Common myeloid progenitor, CD34-positive (primary cell): ENCODE measurements around the gene SUN1.
"Not testable (repeated sequence)": the region's sequence is repeated elsewhere in the genome, so short reads cannot be mapped to it uniquely, and the experiment has no call there.

Source experiments
- CTCF ChIA-PET: fragments of 350-600 bp; sonication (Branson Sonifier 250); formaldehyde crosslinking; loops from one replicate; lab custom pipeline; 2021; ENCODE audit warnings: antibody characterized with exemption; lab: Charles Lee
- POLR2A ChIA-PET: fragments of 350-600 bp; sonication (Branson Sonifier 250); formaldehyde crosslinking; loops from one replicate; lab custom pipeline; 2021; ENCODE audit warnings: antibody characterized with exemption; lab: Charles Lee
- DNase-seq, 3 donors: peaks; one replicate each; pipeline versions ENCODE4 v3.0.0 to v3.0.0-alpha.2; 2013
- H3K27ac ChIP-seq, 2 experiments: 1 replicate in 1 of 2; 2 replicates in 1 of 2; pipeline ENCODE4 v1.7.0; 2013; ENCODE audit warnings: inconsistent platforms in 2 of 2, low read length in 2 of 2, mild to moderate bottlenecking in 2 of 2, low read depth in 1 of 2, moderate library complexity in 1 of 2; ENCODE audit not compliant: severe bottlenecking in 2 of 2, insufficient read depth in 1 of 2, poor library complexity in 1 of 2
- H3K27me3 ChIP-seq, 5 experiments: replicated peaks in 2 of 5; 1 replicate in 3 of 5; 2 replicates in 2 of 5; pipeline versions ENCODE4 v1.6.1 to v1.7.0; 2013; ENCODE audit warnings: low read length in 4 of 5, mild to moderate bottlenecking in 2 of 5, moderate library complexity in 2 of 5, inconsistent platforms in 1 of 5; ENCODE audit not compliant: insufficient read depth in 5 of 5, control insufficient read depth in 4 of 5
- H3K36me3 ChIP-seq, 4 experiments: 1 replicate in 2 of 4; 2 replicates in 2 of 4; pipeline versions ENCODE4 v1.6.1 to v1.7.0; 2013; ENCODE audit warnings: low read length in 3 of 4, control low read depth in 1 of 4, mild to moderate bottlenecking in 1 of 4; ENCODE audit not compliant: control insufficient read depth in 4 of 4, insufficient read depth in 4 of 4
- H3K4me1 ChIP-seq, 4 experiments: 1 replicate in 3 of 4; 2 replicates in 1 of 4; pipeline versions ENCODE4 v1.6.1 to v1.7.1; 2013; ENCODE audit warnings: low read length in 3 of 4, mild to moderate bottlenecking in 3 of 4, control low read depth in 1 of 4, inconsistent platforms in 1 of 4, moderate library complexity in 1 of 4; ENCODE audit not compliant: control insufficient read depth in 4 of 4, insufficient read depth in 4 of 4; ENCODE audit errors: control extremely low read depth in 1 of 4
- H3K4me3 ChIP-seq, 7 experiments: 1 replicate in 4 of 7; 2 replicates in 3 of 7; pipeline versions ENCODE4 v1.5.1 to v1.7.0; 2013; ENCODE audit warnings: mild to moderate bottlenecking in 7 of 7, low read length in 6 of 7, moderate library complexity in 6 of 7, inconsistent platforms in 2 of 7, low read depth in 2 of 7, control low read depth in 1 of 7; ENCODE audit not compliant: insufficient read depth in 4 of 7, control insufficient read depth in 1 of 7; ENCODE audit errors: extremely low read depth in 1 of 7
- H3K9me3 ChIP-seq, 5 experiments: 1 replicate in 4 of 5; 2 replicates in 1 of 5; pipeline versions ENCODE4 v1.6.1 to v1.7.1; 2013; ENCODE audit warnings: low read length in 4 of 5, mild to moderate bottlenecking in 2 of 5, inconsistent platforms in 1 of 5, low read depth in 1 of 5, moderate library complexity in 1 of 5; ENCODE audit not compliant: control insufficient read depth in 4 of 5, insufficient read depth in 2 of 5; ENCODE audit errors: control extremely low read depth in 1 of 5
- WGBS: methylation state at CpG from one replicate; pipeline ENCODE4 v1.1.5; 2013; ENCODE audit not compliant: insufficient coverage; 5-methylcytosine and 5-hydroxymethylcytosine counted together

Gene SUN1

DNA sequence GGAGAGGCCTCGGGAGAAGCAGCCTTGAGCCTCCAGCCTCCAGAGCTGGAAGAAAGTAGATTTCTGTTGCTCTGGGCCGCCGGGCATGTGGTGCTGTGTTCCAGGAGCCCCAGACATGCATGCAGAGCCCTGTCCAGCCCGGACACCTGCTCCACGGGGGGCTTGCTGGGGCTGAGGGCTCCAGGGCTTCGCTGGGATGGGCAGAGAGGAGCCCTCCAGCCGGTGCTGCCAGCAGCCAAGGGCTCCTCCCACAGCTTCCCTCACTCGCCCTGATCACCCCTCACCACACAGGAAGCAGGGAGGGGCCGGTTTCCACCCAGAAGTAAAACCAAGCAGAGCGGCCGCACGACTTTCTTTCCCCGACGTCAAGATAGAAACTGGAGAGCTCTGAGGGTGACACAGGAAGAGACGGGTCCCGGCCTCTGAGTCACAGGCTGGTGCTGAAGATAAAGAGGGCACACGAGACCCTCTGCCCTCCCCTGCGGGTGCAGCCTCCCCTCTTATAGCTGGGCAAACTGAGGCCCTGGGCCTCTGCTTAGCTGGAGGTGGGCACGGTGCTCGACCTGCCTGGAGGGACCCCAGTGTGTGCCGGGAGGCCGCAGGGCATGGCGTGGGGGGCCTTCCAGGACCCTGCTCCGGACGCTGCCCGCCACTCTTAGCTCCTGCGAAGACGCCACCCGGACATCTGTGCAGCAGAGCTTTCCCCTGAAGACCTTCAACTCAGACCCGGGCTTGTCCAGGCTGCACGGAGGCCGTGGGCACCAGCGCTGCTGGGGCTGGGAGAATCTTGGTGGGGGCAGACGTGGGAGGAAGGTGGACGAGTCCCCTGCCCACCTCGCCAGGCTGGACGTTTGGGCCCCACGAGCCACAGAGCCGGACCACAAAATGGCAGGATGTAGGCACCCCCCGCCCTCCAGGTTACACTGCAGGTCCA is 91.1 kb downstream of the SUN1 start:
- peaks cover 0 to 69% (median 56%) of the 10 kb centered on the region in 4 experiments for H3K4me1 ChIP-seq
- peak; percentile 96 to 99 (median 98) for DNase-seq
- ChIA-PET POLR2A (interaction anchor here (1.0 to 1.3 kb wide), 3 partner anchors 13 to 31 kb away, joined by 3 read pairs; partner anchors contain the start of gene ADAP1), CTCF (interaction anchor here (1.2 to 4.2 kb wide), 3 partner anchors 13 to 30 kb away, joined by 3 to 26 read pairs (median 7); no protein-coding TSS in a partner anchor)
- H3K4me3 ChIP-seq, result peak overlapping the region in 4 of 7 experiments; percentile 10 to 65 (median 44)
- H3K27me3 ChIP-seq, result no peaks in the 10 kb centered on the region
- WGBS, result 31% methylated on average over 36 of the region's 40 CpGs
- H3K9me3 ChIP-seq, result no peaks in the 10 kb centered on the region
- peak overlapping the region in 1 of 2 experiments; percentile 33 for H3K27ac ChIP-seq
- no peaks in the 10 kb centered on the region for H3K36me3 ChIP-seq

DNA sequence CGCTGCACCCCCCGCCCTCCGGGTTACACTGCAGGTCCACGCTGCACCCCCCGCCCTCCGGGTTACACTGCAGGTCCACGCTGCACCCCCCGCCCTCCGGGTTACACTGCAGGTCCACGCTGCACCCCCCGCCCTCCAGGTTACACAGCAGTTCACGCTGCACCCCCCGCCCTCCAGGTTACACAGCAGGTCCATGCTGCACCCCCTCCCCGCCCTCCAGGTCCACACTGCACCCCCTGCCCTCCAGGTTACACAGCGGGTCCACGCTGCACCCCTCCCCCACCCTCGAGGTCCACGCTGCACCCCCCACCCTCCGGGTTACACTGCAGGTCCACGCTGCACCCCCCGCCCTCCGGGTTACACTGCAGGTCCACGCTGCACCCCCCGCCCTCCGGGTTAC is 91.8 kb downstream of the SUN1 start:
- ChIA-PET CTCF (interaction anchor here (1.2 to 4.2 kb wide), 3 partner anchors 14 to 29 kb away, joined by 3 to 26 read pairs (median 7); no protein-coding TSS in a partner anchor), POLR2A (interaction anchor here (1.3 kb wide), 1 partner anchor 14 kb away, joined by 3 read pairs; no protein-coding TSS in a partner anchor)
- peaks cover 0 to 75% (median 61%) of the 10 kb centered on the region in 4 experiments for H3K4me1 ChIP-seq
- H3K27ac ChIP-seq, H3K4me3 ChIP-seq, DNase-seq, H3K36me3 ChIP-seq, H3K9me3 ChIP-seq, H3K27me3 ChIP-seq: not testable (repeated sequence)
- 100% methylated on average over 1 of the region's 25 CpGs for WGBS
